HG02885 (cell line): ENCODE data around the gene LRRC8D.

ENCODE experiments used
- ATAC-seq: cut with Tn5 transposase; IDR thresholded peaks from one replicate; pipeline ENCODE4 v1.9.1; 2021; ENCODE audit warnings: mild to moderate bottlenecking; ENCODE audit not compliant: unreplicated experiment, poor library complexity

The LRRC8D gene

DNA sequence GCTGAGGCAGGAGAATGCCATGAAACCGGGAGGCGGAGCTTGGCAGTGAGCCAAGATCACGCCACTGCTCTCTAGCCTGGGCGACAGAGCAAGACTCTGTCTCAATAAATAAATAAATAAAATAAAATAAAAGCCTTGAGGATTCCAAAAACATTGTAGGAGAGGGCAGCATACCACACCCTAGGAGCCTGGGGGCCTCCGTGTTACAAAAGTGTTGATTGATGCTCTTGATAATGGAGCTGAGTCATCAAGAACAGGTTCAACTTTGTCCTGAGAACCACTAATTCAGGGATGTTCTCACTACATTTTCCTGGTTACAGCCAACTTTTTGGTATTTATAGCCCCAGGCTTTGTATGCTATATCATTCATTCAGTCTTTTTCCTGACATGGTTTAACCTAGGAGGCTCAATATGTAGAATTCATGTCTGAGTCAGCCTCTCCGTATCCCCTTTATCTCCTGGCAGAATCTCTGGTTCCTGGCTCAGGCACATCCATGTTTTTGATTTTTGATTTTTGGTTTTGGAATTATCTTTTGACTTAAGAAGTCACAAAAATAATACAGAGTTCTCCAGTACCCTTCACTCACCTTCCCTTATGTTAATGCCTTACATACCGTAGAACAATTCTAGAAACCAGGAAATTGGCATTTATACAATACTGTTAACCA lies 69.4 kb downstream of the LRRC8D start:
- no peak for ATAC-seq

DNA sequence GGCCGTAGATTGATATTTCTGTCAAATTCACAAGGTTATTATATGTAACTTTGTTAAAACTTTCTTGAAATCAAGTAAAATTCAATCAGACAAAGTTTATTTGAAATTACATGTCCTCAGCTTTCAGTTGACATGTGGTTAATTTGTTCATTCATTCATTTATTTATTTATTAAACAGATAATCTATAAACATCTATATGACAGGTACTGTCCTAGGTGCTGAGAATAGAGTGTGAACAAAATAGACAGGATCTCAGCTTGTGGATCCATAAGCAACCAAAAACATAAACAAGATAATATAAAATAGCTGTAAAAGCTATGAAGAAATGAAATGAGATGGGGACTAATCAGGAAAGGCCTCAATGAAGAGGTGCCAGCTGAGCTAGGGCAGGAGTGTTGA lies 72.0 kb downstream of the LRRC8D start:
- ATAC-seq, result no peak

- ATAC-seq, result no peak
These were observed 73.7 kb downstream of the LRRC8D start for GRCh38 chr1:89894210-89895201.

DNA sequence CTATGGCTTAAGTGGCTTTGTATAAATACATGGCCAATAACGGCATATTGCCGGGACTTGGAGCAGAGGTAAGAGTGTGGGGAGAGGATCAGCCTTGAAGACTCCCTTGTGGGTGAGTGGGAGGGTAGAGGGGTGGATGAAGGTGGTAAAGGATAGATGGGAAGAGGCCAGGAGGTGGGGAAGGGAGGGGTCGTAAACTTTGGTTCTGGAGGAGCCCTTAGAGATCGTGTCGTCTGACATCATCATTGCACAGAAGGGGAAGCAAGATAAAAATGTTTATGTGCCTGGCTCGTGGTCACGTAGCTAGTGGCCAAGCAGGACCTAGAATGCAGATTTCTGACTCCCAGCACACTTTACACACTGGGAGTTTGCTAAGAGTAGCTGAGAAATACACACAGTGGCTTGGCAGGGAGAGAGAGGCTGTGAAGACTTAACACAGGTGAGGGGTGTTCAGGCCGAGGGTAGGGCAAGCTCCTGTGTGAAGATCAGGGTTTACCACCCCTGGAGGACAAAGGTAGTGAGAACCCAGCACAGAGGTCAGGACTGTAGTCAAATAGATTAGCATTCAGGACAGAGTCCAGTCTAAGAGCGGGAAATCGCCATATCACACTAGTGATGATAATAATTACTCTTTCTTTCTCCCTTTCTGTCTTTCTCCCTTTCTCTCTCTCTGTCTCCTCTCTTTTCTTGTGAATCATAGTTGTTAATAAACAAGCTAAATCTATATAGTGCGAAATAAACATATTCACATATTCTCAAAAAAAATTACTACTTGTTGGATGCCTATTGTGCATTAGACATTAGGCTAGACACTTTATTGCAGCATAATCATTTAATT lies 75.5 kb downstream of the LRRC8D start:
- no peak for ATAC-seq

DNA sequence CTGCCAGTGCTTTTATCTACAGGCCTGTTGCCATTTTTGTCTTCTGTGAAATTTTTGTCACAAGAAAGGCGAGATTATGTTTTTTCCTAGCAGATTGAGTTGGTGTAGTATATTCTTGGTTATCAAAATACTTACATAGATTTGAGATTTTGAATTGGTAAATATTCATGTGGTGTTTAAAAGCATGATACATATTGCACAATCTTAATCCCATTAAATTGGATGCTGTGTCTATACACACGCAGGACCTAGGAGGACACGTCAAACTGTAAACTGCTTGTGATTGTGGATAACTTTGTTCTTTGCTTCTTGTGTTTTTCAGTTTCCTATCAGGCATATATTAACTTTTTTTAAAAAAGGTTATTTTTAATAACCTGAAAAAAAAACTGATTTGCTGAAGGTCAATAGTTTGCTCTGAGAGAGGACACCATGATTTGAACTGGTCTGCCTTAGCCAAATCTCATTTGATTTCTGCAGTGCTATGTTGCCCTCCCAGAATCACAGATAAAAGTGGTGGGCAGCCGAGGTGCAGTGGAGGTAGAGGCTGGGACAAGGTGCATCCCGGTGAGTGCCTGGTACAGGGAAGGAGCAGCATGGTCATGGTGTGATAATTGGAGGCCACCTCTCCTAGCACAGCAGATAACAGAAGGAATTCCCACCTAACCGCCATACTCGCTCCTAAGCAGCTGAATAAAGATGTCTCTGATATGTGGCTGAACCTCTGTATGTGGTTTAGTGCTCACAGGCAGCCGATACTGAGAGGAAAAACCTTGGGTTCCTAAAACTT lies 76.7 kb downstream of the LRRC8D start:
- ATAC-seq, result no peak

DNA sequence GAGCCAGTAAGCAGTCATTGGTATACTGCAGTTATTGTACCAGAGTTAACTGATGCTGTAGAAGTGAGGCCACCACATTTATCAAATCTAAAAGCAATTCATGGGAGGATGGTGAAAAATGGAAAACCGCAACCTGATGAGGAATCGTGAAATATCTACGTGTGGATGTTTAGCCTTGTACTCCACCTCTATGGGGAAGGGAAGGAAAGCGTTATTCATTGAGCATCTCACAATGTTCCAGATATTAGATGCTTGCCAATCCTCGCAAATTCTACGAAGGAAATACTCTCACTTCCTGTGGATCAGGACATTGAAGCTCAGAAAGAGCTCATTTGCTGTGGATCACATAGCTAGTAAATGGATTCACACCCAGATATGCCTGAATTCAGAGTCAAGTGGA lies 77.3 kb downstream of the LRRC8D start:
- ATAC-seq, result no peak

DNA sequence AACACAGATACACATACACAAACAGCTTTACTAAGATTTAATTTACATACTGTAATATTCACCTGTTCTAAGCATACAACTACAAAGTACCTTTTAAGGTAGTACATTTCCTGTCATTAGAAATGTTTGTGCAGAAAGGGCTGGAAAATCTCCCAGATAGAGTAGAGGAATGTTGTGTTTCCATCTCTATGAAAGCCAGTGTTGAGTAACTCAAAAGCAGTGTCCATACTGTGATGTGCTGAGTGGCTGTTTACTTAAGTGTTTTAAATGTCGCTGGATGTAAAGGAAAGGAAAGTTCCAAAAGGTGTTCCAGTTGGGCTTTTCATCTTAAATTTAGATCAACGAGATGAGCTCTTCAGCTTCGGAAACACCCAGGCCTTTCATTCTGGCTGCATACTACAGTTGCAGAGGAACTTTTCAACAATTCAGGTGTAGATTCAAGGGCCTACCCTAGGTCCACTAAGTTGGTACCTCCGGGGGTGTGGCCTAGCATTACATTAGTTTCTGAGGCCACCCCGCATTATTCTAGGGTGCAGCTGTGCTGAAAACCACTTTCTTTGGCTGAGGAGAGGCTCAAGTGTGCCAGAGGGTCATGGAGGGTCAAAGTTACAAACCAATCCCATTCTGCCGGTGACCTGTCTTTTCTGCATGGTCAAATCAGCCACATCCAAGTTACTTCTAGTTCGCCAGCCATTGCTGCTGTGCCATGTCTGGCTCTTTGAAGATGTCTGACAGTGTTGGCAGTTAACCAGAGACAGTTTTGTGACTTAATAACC lies 78.1 kb downstream of the LRRC8D start:
- no peak for ATAC-seq

GRCh38 chr1:89900323-89900722 lies 79.5 kb downstream of the LRRC8D start:
- no peak for ATAC-seq

GRCh38 chr1:89900791-89901708 lies 80.2 kb downstream of the LRRC8D start:
- ATAC-seq, result no peak

- ATAC-seq, result no peak
These were observed 81.3 kb downstream of the LRRC8D start for GRCh38 chr1:89901957-89902669.

GRCh38 chr1:89903550-89903949 lies 82.7 kb downstream of the LRRC8D start:
- ATAC-seq, result no peak

- no peak for ATAC-seq
These were observed 83.6 kb downstream of the LRRC8D start for GRCh38 chr1:89904219-89904980.

- no peak for ATAC-seq
These were observed 84.7 kb downstream of the LRRC8D start for GRCh38 chr1:89905395-89906058.

DNA sequence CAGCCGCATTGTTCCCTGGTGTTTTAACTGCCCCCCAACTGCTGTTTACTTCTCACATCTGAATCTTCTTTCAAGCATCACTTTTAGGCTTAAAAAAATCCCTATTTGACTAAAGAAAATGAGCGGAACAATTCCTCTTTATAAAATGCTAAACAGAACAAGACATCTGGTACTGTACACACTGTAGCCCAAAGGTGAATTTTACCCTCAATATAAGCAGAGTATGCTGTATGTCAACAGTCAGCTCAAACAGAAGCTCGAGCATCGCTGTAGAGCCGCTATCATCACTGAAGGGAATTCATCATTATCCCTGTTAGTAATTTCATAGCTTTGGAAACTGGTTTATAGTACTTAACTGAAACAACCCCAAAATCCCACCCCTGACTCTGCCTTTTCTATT lies 85.3 kb downstream of the LRRC8D start:
- ATAC-seq, result no peak

- no peak for ATAC-seq
These were observed 86.9 kb downstream of the LRRC8D start for GRCh38 chr1:89907727-89908212.

DNA sequence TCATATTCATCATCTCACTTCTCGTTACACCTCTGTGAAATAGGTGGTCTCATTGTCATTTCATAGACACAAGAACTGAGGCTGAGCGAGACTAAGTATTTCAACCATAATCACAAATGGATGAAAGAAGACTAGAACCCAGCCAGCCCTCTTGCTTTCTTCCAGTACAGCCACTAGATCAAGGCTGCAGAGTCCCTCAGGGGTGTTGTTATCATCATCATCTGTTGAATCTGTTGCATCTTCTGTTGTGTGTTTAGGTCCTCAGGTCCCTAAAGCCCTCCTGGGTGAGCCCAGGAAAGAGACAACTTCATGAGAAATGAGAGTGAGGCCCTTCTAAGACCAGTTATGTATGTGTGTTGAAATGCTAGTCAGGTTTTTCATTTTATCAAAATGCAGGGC lies 87.4 kb downstream of the LRRC8D start:
- ATAC-seq, result no peak
